A673 (cell line): ENCODE results near the gene ADGRL1. TPM values are rescaled to one million over a fixed set of nuclear protein-coding genes. Genes with fewer than 3 reads are reported as not detected.

Experiments used
- BruUV-seq: library from RNA; stranded (reverse); fragments of 400-500 nt; replicated peaks from 2 replicates; lab custom pipeline; 2021; lab: Mats Ljungman, UMichigan
- CTCF ChIA-PET: fragments of 300-600 bp; sonication (Branson Sonifier 250); formaldehyde crosslinking; loops from one replicate; lab custom pipeline; 2022; ENCODE audit warnings: antibody characterized with exemption; lab: Charles Lee
- POLR2A ChIA-PET: fragments of 300-600 bp; sonication (Branson Sonifier 250); formaldehyde crosslinking; loops from one replicate; lab custom pipeline; 2022; ENCODE audit warnings: antibody characterized with exemption; ENCODE audit not compliant: low non-redundant PET; lab: Charles Lee
- DNase-seq: peaks from one replicate; pipeline ENCODE4 v3.0.0-alpha.2; 2015; ENCODE audit warnings: low spot score
- H3K27ac ChIP-seq: fragments of 200-600 bp; sonication (generic); 2 replicates; pipeline ENCODE4 v1.5.1; 2016; ENCODE audit warnings: mixed run types, low read depth, mild to moderate bottlenecking, mixed read lengths, antibody characterized with exemption, low read length; ENCODE audit not compliant: poor library complexity, severe bottlenecking
- H3K27me3 ChIP-seq: fragments of 200-600 bp; sonication (generic); replicated peaks from 2 replicates; pipeline ENCODE4 v1.6.1; 2017; ENCODE audit warnings: mixed run types, low read depth, mild to moderate bottlenecking, mixed read lengths, antibody characterized with exemption, low read length; ENCODE audit not compliant: insufficient read depth, poor library complexity
- H3K36me3 ChIP-seq: fragments of 200-600 bp; sonication (generic); 2 replicates; pipeline ENCODE4 v1.6.1; 2016; ENCODE audit warnings: mixed run types, mild to moderate bottlenecking, mixed read lengths, antibody characterized with exemption, low read length; ENCODE audit not compliant: insufficient read depth, poor library complexity, severe bottlenecking
- H3K4me1 ChIP-seq: fragments of 200-600 bp; sonication (generic); 2 replicates; pipeline ENCODE4 v1.6.1; 2017; ENCODE audit warnings: mixed run types, mild to moderate bottlenecking, mixed read lengths, antibody characterized with exemption, low read length; ENCODE audit not compliant: insufficient read depth, poor library complexity, severe bottlenecking
- H3K4me3 ChIP-seq: fragments of 200-600 bp; sonication (generic); 2 replicates; pipeline ENCODE4 v1.5.1; 2016; ENCODE audit warnings: low read depth, mixed run types, mild to moderate bottlenecking, mixed read lengths, low read length; ENCODE audit not compliant: poor library complexity, severe bottlenecking
- H3K9me3 ChIP-seq: fragments of 200-600 bp; sonication (generic); 2 replicates; pipeline ENCODE4 v1.6.1; 2016; ENCODE audit warnings: mixed run types, low read depth, mild to moderate bottlenecking, mixed read lengths, antibody characterized with exemption, low read length; ENCODE audit not compliant: poor library complexity, severe bottlenecking
- EZH2 ChIP-seq: fragments of 200-600 bp; sonication (generic); IDR thresholded peaks from 2 replicates; pipeline ENCODE4 v1.6.1; 2017; ENCODE audit warnings: borderline replicate concordance, low read depth, mild to moderate bottlenecking, mixed read lengths, antibody characterized with exemption, low read length; ENCODE audit not compliant: poor library complexity, severe bottlenecking
- intact Hi-C: fragments of 100-400 bp; cut with micrococcal nuclease; formaldehyde crosslinking; loops from one replicate; pipeline ENCODE4 v1.10.0; 2022; ENCODE audit not compliant: unreplicated experiment
- total RNA-seq: library from RNA; stranded (reverse); gene quantifications from 2 replicates; pipeline ENCODE4 v1.2.3, GENCODE V29; 2021
- TF ChIP-seq, protein P1 (sequence below): fragments of 300-800, 200-600 bp; sonication (generic); conservative IDR thresholded peaks from 2 replicates; pipeline ENCODE4 v1.5.1; 2017; ENCODE audit warnings: low read depth, mild to moderate bottlenecking, antibody characterized with exemption, low read length, moderate library complexity, mixed read lengths

ADGRL1 gene
- total RNA-seq, 1 experiment from 2014 or later = 66.1 TPM

DNA sequence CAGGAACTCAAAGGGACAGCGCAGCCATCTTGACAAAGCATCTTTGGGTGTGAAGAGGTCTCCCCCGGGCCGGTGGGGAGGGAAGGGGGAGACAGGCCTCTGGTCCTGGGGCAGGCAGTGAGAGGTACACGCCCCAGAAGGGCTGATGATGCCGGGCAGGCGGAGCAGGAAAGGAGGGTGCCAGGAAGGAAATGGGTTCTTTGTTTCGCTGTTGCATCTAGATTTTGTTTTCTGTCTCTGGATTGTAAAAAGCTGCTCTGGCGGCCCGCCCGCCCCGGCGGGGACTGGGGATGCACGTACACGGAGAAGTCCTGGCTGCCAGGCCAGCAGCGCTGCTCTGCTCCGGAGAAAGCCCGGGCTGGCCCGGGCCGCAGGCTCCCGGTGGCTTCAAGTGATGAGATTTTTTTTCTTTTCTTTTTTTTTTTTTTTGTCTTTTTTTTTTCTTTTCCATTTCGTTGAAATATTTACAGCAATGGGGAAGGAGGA is 56.4 kb downstream of the ADGRL1 start:
- Histone ChIP-seq H3K36me3 (peaks cover 6% of the 10 kb centered on the region), H3K9me3 (no peaks in the 10 kb centered on the region), H3K4me3 (no peak overlapping the region), H3K27me3 (no peaks in the 10 kb centered on the region), H3K27ac (peak overlapping the region; percentile 80), H3K4me1 (peaks cover 37% of the 10 kb centered on the region)
- POLR2A ChIA-PET = no interaction called here
- intact Hi-C loops = no loop called here
- CTCF ChIA-PET = interaction anchor here (1.2 kb wide), 1 partner anchor 199 kb away, joined by 3 read pairs; no protein-coding TSS in a partner anchor
- DNase-seq = peak; percentile 79
- BruUV-seq = no TSS peak
- TF ChIP-seq, protein P1, sequence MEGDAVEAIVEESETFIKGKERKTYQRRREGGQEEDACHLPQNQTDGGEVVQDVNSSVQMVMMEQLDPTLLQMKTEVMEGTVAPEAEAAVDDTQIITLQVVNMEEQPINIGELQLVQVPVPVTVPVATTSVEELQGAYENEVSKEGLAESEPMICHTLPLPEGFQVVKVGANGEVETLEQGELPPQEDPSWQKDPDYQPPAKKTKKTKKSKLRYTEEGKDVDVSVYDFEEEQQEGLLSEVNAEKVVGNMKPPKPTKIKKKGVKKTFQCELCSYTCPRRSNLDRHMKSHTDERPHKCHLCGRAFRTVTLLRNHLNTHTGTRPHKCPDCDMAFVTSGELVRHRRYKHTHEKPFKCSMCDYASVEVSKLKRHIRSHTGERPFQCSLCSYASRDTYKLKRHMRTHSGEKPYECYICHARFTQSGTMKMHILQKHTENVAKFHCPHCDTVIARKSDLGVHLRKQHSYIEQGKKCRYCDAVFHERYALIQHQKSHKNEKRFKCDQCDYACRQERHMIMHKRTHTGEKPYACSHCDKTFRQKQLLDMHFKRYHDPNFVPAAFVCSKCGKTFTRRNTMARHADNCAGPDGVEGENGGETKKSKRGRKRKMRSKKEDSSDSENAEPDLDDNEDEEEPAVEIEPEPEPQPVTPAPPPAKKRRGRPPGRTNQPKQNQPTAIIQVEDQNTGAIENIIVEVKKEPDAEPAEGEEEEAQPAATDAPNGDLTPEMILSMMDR = no peak
- TF ChIP-seq EZH2 = no peak

DNA sequence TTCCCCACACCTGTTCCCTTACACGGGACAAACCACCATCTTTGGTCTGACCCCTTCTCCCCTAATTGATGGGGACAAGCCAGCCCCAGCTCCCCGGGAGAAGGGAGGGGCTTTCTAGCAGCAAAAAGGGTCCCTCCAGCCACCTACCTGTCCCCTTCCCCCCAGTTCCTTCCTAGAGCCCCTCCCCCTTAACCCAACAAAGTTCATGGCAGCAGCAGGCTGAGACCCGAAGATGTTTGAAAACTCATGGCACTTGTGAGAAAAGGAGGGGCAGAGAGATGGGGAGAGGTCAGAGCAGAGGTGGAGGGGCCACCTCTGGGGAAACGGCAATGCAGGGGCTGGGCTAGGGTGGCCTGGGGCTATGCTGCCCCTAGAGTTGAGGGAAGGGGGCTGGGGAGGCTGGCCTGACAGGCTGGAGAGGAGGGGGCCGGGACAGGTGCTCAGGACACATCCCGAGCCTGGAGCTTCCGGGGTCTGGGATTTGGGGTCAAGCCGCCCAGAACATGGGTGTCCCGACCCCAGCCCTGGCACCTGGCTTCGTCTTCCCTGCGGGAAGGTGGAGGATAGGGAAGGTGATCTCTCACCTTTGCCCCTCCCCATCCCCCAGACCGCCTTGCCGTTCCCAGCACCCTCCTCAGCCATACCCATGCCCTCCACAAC is 57.1 kb downstream of the ADGRL1 start:
- H3K27ac ChIP-seq = peak overlapping the region; percentile 80

DNA sequence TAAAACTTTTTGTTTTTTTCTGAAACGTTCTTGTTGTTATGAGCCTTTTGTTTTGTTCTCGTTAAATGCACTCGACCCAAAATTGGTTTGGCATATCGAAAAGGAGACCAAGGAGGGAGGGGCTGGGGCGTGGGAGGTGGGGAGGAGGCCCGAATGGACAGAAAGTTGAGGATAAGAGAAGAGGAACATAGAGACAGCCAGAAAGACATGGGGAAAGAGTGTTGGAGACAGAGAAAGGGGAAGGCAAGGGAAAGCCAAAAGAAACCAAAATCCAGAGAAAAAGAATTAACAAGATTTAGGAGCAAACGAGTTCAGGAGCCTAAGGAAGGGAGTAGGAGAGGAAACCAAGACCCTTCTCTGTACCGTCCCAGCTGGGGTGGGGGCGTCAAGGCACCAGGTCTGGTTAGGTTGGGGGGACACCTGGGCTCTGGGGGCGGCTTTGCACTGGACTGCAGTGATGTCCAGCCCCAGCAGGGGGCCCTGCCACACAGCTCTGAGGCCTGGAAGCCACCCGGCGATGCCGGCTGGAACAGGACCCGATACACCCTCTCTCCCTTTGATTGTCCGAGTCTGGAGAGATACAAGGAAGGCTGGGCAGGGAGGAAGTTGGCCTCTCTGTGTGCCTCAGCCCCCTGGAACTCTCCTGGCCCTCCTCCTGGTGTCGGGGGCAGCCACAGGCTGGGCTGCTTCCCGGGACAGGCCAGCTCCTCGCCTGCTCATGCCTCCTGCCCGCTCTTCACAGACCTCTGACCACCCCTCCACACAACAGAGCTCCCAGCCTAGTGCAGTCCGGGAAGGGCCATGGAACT is 58.0 kb downstream of the ADGRL1 start:
- peak overlapping the region; percentile 59 for H3K27ac ChIP-seq
- no peak overlapping the region for H3K4me3 ChIP-seq
- H3K4me1 ChIP-seq = peaks cover 37% of the 10 kb centered on the region
- no TSS peak for BruUV-seq
- H3K27me3 ChIP-seq = no peaks in the 10 kb centered on the region
- CTCF ChIA-PET = interaction anchor here (0.6 to 0.7 kb wide), 2 partner anchors 10 to 247 kb away, joined by 3 to 5 read pairs; no protein-coding TSS in a partner anchor
- DNase-seq = peak; percentile 45
- H3K36me3 ChIP-seq = peaks cover 6% of the 10 kb centered on the region
- no peaks in the 10 kb centered on the region for H3K9me3 ChIP-seq
- intact Hi-C loops = no loop called here
- no peak for TF ChIP-seq EZH2
- TF ChIP-seq, protein P1 = peak; percentile 58
- POLR2A ChIA-PET = no interaction called here

More for the DNA sequence above, 57.1 kb downstream of the ADGRL1 start:
- BruUV-seq = no TSS peak
- ChIA-PET CTCF (interaction anchor here (0.7 kb wide), 1 partner anchor 9 kb away, joined by 3 read pairs; no protein-coding TSS in a partner anchor), POLR2A (no interaction called here)
- H3K9me3 ChIP-seq = no peaks in the 10 kb centered on the region
- TF ChIP-seq, protein P1 = no peak
- no peak for TF ChIP-seq EZH2
- peaks cover 37% of the 10 kb centered on the region for H3K4me1 ChIP-seq
- DNase-seq = no peak
- peaks cover 6% of the 10 kb centered on the region for H3K36me3 ChIP-seq
- H3K27me3 ChIP-seq = no peaks in the 10 kb centered on the region
- no peak overlapping the region for H3K4me3 ChIP-seq
- intact Hi-C loops = no loop called here
